H9 (cell line): ENCODE data around the gene TSPEAR. TPM values are rescaled to one million over a fixed set of nuclear protein-coding genes. Genes with fewer than 3 reads are reported as not detected.
"Not testable (repeated sequence)": the region's sequence is repeated elsewhere in the genome, so short reads cannot be mapped to it uniquely, and the experiment has no call there.

Experiments used
- DNase-seq: peaks from one replicate; pipeline ENCODE4 v3.0.0-alpha.2; 2017
- H2AFZ ChIP-seq: one replicate; pipeline ENCODE4 v1.6.1; 2013; ENCODE audit warnings: mild to moderate bottlenecking, low read length, control low read depth, moderate library complexity
- H2AK5ac ChIP-seq: 2 replicates; pipeline ENCODE4 v1.6.1; 2013; ENCODE audit warnings: low read length, control low read depth, mixed read lengths; ENCODE audit not compliant: insufficient read length
- H2BK120ac ChIP-seq: one replicate; pipeline ENCODE4 v1.6.1; 2013; ENCODE audit warnings: low read depth, mild to moderate bottlenecking, low read length, control low read depth, inconsistent platforms; ENCODE audit not compliant: poor library complexity, severe bottlenecking
- H2BK12ac ChIP-seq: 2 replicates; pipeline ENCODE4 v1.6.1; 2013; ENCODE audit warnings: low read length, control low read depth, mixed read lengths, low read depth; ENCODE audit not compliant: insufficient read length
- H2BK15ac ChIP-seq: 2 replicates; pipeline ENCODE4 v1.6.1; 2013; ENCODE audit warnings: low read depth, low read length, control low read depth
- H2BK20ac ChIP-seq: one replicate; pipeline ENCODE4 v1.6.1; 2013; ENCODE audit warnings: low read depth, mild to moderate bottlenecking, low read length, control low read depth, inconsistent platforms; ENCODE audit not compliant: poor library complexity, severe bottlenecking
- H2BK5ac ChIP-seq: 2 replicates; pipeline ENCODE4 v1.6.1; 2013; ENCODE audit warnings: low read length, control low read depth, mixed read lengths; ENCODE audit not compliant: insufficient read length
- H3K14ac ChIP-seq: 2 replicates; pipeline ENCODE4 v1.6.1; 2013; ENCODE audit warnings: low read length, control low read depth; ENCODE audit not compliant: insufficient read depth
- H3K18ac ChIP-seq: 2 replicates; pipeline ENCODE4 v1.6.1; 2013; ENCODE audit warnings: low read depth, mild to moderate bottlenecking, mixed read lengths, low read length, control low read depth; ENCODE audit not compliant: insufficient read length
- H3K23ac ChIP-seq: 2 replicates; pipeline ENCODE4 v1.6.1; 2013; ENCODE audit warnings: low read length, control low read depth, mixed read lengths, low read depth; ENCODE audit not compliant: insufficient read length
- H3K23me2 ChIP-seq: 2 replicates; pipeline ENCODE4 v1.6.1; 2013; ENCODE audit warnings: low read depth, mild to moderate bottlenecking, mixed read lengths, low read length, control low read depth; ENCODE audit not compliant: insufficient read length, poor library complexity, severe bottlenecking
- H3K27ac ChIP-seq: 2 replicates; pipeline ENCODE4 v1.5.1; 2013; ENCODE audit warnings: low read length, control low read depth, mixed read lengths, low read depth; ENCODE audit not compliant: insufficient read length
- H3K27me3 ChIP-seq: 2 replicates; pipeline ENCODE4 v1.6.1; 2013; ENCODE audit warnings: low read length, control low read depth, inconsistent platforms; ENCODE audit not compliant: insufficient read depth
- H3K4ac ChIP-seq: 2 replicates; pipeline ENCODE4 v1.6.1; 2013; ENCODE audit warnings: low read depth, mild to moderate bottlenecking, control low read depth, inconsistent platforms, low read length, moderate library complexity
- H3K4me1 ChIP-seq: 2 replicates; pipeline ENCODE4 v1.6.1; 2013; ENCODE audit warnings: low read length, control low read depth, inconsistent platforms; ENCODE audit not compliant: insufficient read depth
- H3K4me2 ChIP-seq: 2 replicates; pipeline ENCODE4 v1.6.1; 2013; ENCODE audit warnings: low read length, control low read depth, mixed read lengths; ENCODE audit not compliant: insufficient read length, insufficient read depth
- H3K56ac ChIP-seq: 2 replicates; pipeline ENCODE4 v1.6.1; 2013; ENCODE audit warnings: low read depth, mild to moderate bottlenecking, mixed read lengths, low read length, control low read depth; ENCODE audit not compliant: insufficient read length
- H3K79me1 ChIP-seq: 2 replicates; pipeline ENCODE4 v1.6.1; 2013; ENCODE audit warnings: low read depth, mild to moderate bottlenecking, moderate library complexity, low read length, control low read depth, inconsistent platforms; ENCODE audit not compliant: insufficient read depth, poor library complexity, severe bottlenecking
- H3K79me2 ChIP-seq: 2 replicates; pipeline ENCODE4 v1.6.1; 2013; ENCODE audit warnings: low read length, control low read depth, inconsistent platforms; ENCODE audit not compliant: insufficient read depth
- H3K9ac ChIP-seq: 2 replicates; pipeline ENCODE4 v1.6.1; 2013; ENCODE audit warnings: low read length, control low read depth, mixed read lengths; ENCODE audit not compliant: insufficient read length; ENCODE audit errors: extremely low read depth
- H3K9me3 ChIP-seq: one replicate; pipeline ENCODE4 v1.6.1; 2013; ENCODE audit warnings: low read depth, low read length, inconsistent platforms; ENCODE audit not compliant: control insufficient read depth
- H3T11ph ChIP-seq: one replicate; pipeline ENCODE4 v1.6.1; 2013; ENCODE audit warnings: mild to moderate bottlenecking, low read length, control low read depth, inconsistent platforms
- H4K20me1 ChIP-seq: one replicate; pipeline ENCODE4 v1.6.1; 2013; ENCODE audit not compliant: control insufficient read depth, insufficient read length, insufficient read depth
- H4K5ac ChIP-seq: 2 replicates; pipeline ENCODE4 v1.6.1; 2013; ENCODE audit warnings: low read depth, mild to moderate bottlenecking, mixed read lengths, low read length, control low read depth; ENCODE audit not compliant: insufficient read length
- H4K8ac ChIP-seq: replicated peaks from 2 replicates; pipeline ENCODE4 v1.6.1; 2013; ENCODE audit warnings: low read length, control low read depth, mixed read lengths, low read depth; ENCODE audit not compliant: insufficient read length
- H4K91ac ChIP-seq: 2 replicates; pipeline ENCODE4 v1.6.1; 2013; ENCODE audit warnings: low read depth, mild to moderate bottlenecking, moderate library complexity, mixed read lengths, low read length, control low read depth; ENCODE audit not compliant: insufficient read length
- H3K27ac Mint-ChIP-seq, 3 experiments: 2 replicates in 2 of 3; 3 replicates in 1 of 3; pipeline ENCODE4 v1.8.0; 2020 to 2021; ENCODE audit warnings: mixed read lengths in 3 of 3, mild to moderate bottlenecking in 1 of 3, moderate library complexity in 1 of 3
- H3K27me3 Mint-ChIP-seq: 2 replicates; pipeline ENCODE4 v1.8.0; 2021; ENCODE audit warnings: low read depth, mild to moderate bottlenecking, moderate library complexity, mixed read lengths
- H3K36me3 Mint-ChIP-seq, 3 experiments: 2 replicates in 2 of 3; 3 replicates in 1 of 3; pipeline ENCODE4 v1.8.0; 2020 to 2021; ENCODE audit warnings: low read depth in 3 of 3, mixed read lengths in 3 of 3; ENCODE audit not compliant: insufficient read depth in 1 of 3
- H3K4me1 Mint-ChIP-seq, 2 experiments: 2 replicates each; pipeline ENCODE4 v1.8.0; 2020; ENCODE audit warnings: mixed read lengths in 2 of 2
- H3K4me3 Mint-ChIP-seq, 2 experiments: 2 replicates in 1 of 2; 3 replicates in 1 of 2; pipeline ENCODE4 v1.8.0; 2020 to 2021; ENCODE audit warnings: mild to moderate bottlenecking in 2 of 2, mixed read lengths in 2 of 2, moderate library complexity in 1 of 2
- H3K9me3 Mint-ChIP-seq, 2 experiments: 2 replicates in 1 of 2; 3 replicates in 1 of 2; pipeline ENCODE4 v1.8.0; 2020; ENCODE audit warnings: mild to moderate bottlenecking in 2 of 2, mixed read lengths in 2 of 2, moderate library complexity in 1 of 2
- WGBS: extraction: QIAGEN DNeasy Blood & Tissue Kit; methylation state at CpG from one replicate; pipeline ENCODE4 v1.1.7; 2013; ENCODE audit warnings: missing lambda C conversion rate, low lambda C conversion rate, mixed read lengths; ENCODE audit not compliant: insufficient read length; ENCODE audit errors: extremely low coverage; 5-methylcytosine and 5-hydroxymethylcytosine counted together
- total RNA-seq: library from RNA; stranded (reverse); gene quantifications from 2 replicates; pipeline ENCODE4 v1.2.1, GENCODE V29; 2021

The TSPEAR gene
- total RNA-seq, 1 experiment from 2014 or later = 1.3 TPM

DNA sequence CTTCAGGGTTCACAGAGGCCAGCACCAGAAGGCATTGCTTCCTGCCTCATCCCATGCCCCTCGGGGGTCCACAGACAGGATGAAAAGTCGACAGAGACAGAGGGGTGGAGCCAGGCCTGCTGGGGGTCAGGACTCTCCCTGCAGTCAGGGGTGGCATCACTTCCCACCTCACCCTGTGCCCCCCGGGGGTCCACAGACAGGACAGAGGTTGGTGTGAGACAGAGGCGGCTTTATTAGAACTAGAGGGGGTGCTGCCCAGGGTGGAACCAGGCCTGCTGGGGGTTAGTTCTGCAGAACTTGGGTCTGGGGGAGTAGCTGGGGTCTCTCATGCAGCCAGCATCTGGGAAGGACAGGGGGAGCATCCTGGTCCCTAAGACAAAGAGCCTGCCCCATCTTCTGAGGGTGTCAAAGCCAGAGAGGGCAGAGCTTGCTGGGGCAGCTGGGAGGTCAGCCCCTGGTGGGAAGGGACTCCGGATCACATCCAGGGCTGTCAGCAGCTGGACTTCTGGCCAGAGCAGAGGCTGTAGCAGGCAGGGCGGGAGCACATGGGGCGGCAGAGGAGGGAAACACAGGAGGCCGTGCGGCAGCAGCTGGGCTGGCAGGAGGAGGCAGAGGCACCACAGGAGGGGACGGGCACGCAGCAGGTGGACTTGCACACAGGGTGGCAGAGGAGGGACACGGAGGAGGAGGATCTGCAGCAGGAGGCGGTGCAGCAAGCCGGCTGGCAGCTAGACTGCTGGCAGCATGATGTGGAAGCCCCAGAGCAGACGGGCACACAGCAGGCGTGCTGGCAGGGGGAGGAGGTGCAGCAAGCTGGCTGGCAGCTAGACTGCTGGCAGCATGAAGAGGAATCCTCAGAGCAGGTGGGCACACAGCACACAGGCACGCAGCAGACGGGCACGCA, 120.2 kb downstream of the TSPEAR start:
- not testable (repeated sequence) for H3K9me3 Mint-ChIP-seq, H2BK5ac ChIP-seq, H3K9ac ChIP-seq, H3K4me2 ChIP-seq, H4K20me1 ChIP-seq, H3K9me3 ChIP-seq, H2BK12ac ChIP-seq, H3K27me3 Mint-ChIP-seq, H3K4me3 Mint-ChIP-seq, H2AFZ ChIP-seq, H3K56ac ChIP-seq, H2BK15ac ChIP-seq, H4K91ac ChIP-seq, H4K8ac ChIP-seq, H2AK5ac ChIP-seq, H3K23ac ChIP-seq, H3K4ac ChIP-seq, H3T11ph ChIP-seq, H3K27ac Mint-ChIP-seq, H3K18ac ChIP-seq, H3K27me3 ChIP-seq, H3K23me2 ChIP-seq, H2BK20ac ChIP-seq, H4K5ac ChIP-seq, H3K14ac ChIP-seq, H3K27ac ChIP-seq, H3K79me1 ChIP-seq, H3K36me3 Mint-ChIP-seq, H3K4me1 ChIP-seq, H2BK120ac ChIP-seq, H3K79me2 ChIP-seq
- DNase-seq = peak; percentile 20
- WGBS = no CpG with 5 or more reads among the region's 19 CpGs
- H3K4me1 Mint-ChIP-seq = peaks cover 27 to 28% of the 10 kb centered on the region in 2 experiments
